K562 (cell line): ENCODE results near the gene DSG2. TPM values are rescaled to one million over a fixed set of nuclear protein-coding genes. Genes with fewer than 3 reads are reported as not detected.

Source experiments
- ARNT ChIP-seq, 2 experiments: fragments of 450-650 bp; IDR thresholded peaks; 2 replicates each; pipeline ENCODE4 v1.6.1; 2016; ENCODE audit warnings: mild to moderate bottlenecking in 1 of 2
- HDAC1 ChIP-seq, 2 experiments: fragments of 450-650 bp; IDR thresholded peaks; 2 replicates each; pipeline ENCODE4 v1.6.1; 2016 to 2017; ENCODE audit warnings: inconsistent platforms in 1 of 2, mild to moderate bottlenecking in 1 of 2, moderate library complexity in 1 of 2
- KDM1A ChIP-seq, 2 experiments: fragments of 450-650 bp; IDR thresholded peaks; 2 replicates each; pipeline ENCODE4 v1.6.1; 2016; ENCODE audit warnings: mild to moderate bottlenecking in 2 of 2
- MXI1 ChIP-seq: IDR thresholded peaks from 2 replicates; pipeline ENCODE4 v1.6.1; 2011; ENCODE audit warnings: low read depth, mild to moderate bottlenecking, improper control_type of control experiment, low read length
- NBN ChIP-seq: fragments of 450-650 bp; IDR thresholded peaks from 2 replicates; pipeline ENCODE4 v1.6.1; 2016; ENCODE audit warnings: low read depth, mild to moderate bottlenecking
- SMARCE1 ChIP-seq: fragments of 450-650 bp; IDR thresholded peaks from 2 replicates; pipeline ENCODE4 v1.7.1; 2016; ENCODE audit warnings: mild to moderate bottlenecking
- polyA plus RNA-seq, 8 experiments: library from polyadenylated mRNA; depleted of rRNA in 4 of 8; stranded (reverse) in 5 of 8; unstranded in 3 of 8; fragments of >200 nt; fragmentation: Nextera tagmentation in 2 of 8; fragmentation: Illumina TruSeq in 1 of 8; extraction: Ambion mirVana in 2 of 8; extraction: Trizol in 1 of 8; gene quantifications; 2 replicates each; pipeline versions ENCODE4 v1.2.1 to v1.2.3, GENCODE V29; 2011 to 2014; ENCODE audit warnings: inconsistent platforms in 1 of 8, missing spikeins in 1 of 8
- total RNA-seq, 7 experiments: library from RNA; depleted of rRNA in 6 of 7; stranded (reverse); fragments of >200 nt in 6 of 7; fragmentation: Illumina TruSeq in 2 of 7; extraction: Trizol in 2 of 7; gene quantifications; 2 replicates each; pipeline versions ENCODE4 v1.2.1 to v1.2.3, GENCODE V29; 2011 to 2021; ENCODE audit warnings: low replicate concordance in 1 of 7
- TF ChIP-seq, protein P1 (sequence below): fragments of 200-800 bp; sonication (Bioruptor generic); IDR thresholded peaks from 2 replicates; pipeline ENCODE4 v1.6.1; 2017; ENCODE audit warnings: missing genetic modification characterization, missing compliant biosample characterization
- TF ChIP-seq, protein P2 (sequence below): fragments of 250-450 bp; sonication (Bioruptor Pico); IDR thresholded peaks from 2 replicates; pipeline ENCODE4 v1.4.0; 2020

Gene DSG2
- total and polyA plus RNA-seq, 9 of the 15 experiments (the other 6 are each of a cell fraction or from before 2014, with no cell fraction given), result 16.9 to 68.6 (median 41.3) TPM

DNA sequence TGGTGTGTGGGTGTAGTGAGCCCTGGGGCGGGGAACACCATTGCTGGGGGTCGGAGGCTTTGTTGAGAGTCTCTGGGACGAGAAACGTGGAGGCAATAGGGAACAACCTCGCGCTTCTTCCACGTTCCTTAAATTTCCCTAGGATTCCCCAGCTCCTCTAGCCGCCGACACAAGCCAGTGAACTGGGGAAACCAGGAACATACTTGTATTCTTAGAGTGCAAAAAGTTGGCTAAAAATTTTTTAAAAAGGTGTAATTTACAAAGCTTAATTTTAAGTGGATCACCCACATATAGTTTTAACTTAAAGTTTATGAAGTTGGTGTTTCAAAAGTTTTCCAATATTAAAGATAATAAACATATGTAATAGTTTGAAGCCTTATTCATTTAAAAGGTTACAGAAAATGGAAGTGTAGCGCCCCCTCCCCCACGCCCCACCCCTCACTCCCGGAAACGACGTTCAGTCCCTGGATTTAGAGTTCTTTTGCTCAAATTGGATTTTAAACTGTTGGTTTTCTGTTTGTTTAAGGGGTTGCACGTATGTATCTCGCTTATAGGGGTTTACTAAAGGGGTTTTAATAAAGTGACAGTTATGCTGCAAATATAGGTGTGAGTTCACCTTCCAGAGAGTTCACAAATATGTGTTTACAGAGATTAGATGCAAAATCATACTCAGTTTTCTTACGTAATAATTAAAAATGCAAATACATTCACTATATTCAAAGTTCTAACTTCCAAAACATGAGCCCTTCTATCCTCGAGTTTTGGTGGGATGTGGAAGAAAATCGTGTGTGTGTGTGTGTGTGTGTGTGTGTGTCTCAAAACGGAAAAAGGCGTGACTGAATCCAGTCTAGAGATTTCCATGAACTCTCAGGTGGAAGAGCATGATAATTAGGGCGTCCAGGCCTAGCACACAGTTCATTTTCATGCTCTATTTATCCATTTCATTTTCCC, 872 bp downstream of the DSG2 start (continued):
- TF ChIP-seq, protein P1, sequence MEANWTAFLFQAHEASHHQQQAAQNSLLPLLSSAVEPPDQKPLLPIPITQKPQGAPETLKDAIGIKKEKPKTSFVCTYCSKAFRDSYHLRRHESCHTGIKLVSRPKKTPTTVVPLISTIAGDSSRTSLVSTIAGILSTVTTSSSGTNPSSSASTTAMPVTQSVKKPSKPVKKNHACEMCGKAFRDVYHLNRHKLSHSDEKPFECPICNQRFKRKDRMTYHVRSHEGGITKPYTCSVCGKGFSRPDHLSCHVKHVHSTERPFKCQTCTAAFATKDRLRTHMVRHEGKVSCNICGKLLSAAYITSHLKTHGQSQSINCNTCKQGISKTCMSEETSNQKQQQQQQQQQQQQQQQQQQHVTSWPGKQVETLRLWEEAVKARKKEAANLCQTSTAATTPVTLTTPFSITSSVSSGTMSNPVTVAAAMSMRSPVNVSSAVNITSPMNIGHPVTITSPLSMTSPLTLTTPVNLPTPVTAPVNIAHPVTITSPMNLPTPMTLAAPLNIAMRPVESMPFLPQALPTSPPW (CRISPR knock-in tag), result peak; percentile 44
- TF ChIP-seq KDM1A (IDR thresholded peaks at IDR 0.05), result peak; percentile 38 to 45; a peak in 3 of 4 replicates
- 0 out of 4 replicates have a peak, but pooled peaks of 1 of the 2 experiments have one; percentile 31 for TF ChIP-seq ARNT (IDR thresholded peaks at IDR 0.05)
- TF ChIP-seq MXI1, result 0 out of 2 replicates have a peak, but pooled peaks have one; percentile 36
- 0 out of 2 replicates have a peak, but pooled peaks have one; percentile 7 for TF ChIP-seq SMARCE1
- TF ChIP-seq HDAC1 (IDR thresholded peaks at IDR 0.05), result 0 out of 4 replicates have a peak, but pooled peaks of 1 of the 2 experiments have one; percentile 42
- 0 out of 2 replicates have a peak, but pooled peaks have one; percentile 34 for TF ChIP-seq NBN
- TF ChIP-seq, protein P2, sequence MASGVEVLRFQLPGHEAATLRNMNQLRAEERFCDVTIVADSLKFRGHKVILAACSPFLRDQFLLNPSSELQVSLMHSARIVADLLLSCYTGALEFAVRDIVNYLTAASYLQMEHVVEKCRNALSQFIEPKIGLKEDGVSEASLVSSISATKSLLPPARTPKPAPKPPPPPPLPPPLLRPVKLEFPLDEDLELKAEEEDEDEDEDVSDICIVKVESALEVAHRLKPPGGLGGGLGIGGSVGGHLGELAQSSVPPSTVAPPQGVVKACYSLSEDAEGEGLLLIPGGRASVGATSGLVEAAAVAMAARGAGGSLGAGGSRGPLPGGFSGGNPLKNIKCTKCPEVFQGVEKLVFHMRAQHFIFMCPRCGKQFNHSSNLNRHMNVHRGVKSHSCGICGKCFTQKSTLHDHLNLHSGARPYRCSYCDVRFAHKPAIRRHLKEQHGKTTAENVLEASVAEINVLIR (CRISPR knock-in tag), result no peak
